ENCODE measurements around the gene MYOCD.
A peak's percentile ranks its signal among the peaks of the same experiment; 100 is the strongest.

The MYOCD gene

GRCh38 chr17:12644623-12645022 is 21.1 kb upstream of the MYOCD start:
- no peak for DNase-seq

DNA sequence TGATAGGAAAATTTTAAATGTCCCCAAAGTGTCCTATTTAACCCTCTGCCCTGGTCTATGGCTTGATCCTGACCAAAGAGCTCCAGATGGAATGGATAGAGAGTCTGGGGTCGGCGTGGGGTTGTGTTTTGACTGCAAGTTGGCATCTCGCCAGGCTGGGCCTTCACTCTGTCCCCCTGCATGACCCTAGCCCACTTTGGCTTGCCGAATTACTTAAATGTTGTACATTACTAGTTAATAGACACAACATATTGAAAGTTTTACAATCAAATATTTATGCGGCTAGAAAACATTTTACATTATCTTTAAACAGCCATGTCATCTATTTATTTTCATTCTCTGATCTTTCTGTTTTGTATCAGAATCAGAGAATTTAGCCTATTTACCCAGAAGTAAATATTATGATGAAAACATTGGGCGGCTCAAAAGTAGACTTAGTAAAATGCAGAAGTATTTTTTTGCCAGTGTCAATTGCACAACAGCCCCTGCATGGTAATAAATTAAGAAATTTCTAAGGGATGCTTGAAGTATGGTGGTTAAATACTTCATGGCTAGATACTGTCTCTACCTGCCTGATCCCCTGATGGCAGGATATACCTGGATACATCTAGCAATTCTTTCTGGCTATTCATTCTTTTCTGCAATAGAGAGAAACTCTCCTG is 18.8 kb upstream of the MYOCD start:
- DNase-seq: no peak

GRCh38 chr17:12648498-12648897 is 17.2 kb upstream of the MYOCD start:
- no peak for DNase-seq

DNA sequence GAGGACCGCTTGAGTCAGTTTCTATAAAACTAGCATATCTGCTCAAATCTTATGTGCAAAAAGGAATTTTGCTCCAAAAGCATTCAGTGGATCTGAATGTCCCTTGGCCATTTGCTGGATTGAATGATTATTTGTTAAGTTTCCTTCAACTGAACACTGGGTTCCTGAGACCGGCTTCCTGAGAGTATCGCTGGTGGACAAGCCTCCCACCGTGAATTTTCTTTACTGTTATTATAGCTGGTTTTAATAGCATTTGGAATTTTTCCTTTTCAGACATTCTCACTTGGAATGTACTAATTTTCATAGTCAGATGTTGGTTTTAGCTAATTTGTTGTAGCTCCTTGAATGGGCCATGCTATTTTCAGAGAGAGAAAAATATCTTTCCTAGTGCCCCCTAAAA is 9.8 kb upstream of the MYOCD start:
- DNase-seq: no peak

GRCh38 chr17:12656354-12656753 is 9.3 kb upstream of the MYOCD start:
- DNase-seq: no peak

DNA sequence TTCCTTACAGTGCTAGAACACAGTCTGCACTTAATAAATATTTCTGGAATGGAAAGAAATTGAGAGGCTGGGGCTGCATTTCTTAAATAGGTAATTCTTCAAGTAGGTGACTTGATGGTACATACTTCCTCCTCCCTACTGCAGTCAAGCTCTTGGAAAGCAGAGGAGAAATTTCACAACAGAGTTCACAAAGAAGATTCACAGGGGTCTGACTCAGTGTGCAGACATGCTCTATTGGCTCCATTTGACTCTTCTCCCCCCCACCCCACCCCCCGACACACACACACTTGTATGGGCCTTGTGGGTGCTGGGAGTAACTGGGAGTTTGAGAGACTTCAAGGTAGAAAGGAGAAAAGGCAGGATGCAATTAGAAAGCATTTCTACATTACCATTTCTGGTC is 6.2 kb upstream of the MYOCD start:
- no peak for DNase-seq

DNA sequence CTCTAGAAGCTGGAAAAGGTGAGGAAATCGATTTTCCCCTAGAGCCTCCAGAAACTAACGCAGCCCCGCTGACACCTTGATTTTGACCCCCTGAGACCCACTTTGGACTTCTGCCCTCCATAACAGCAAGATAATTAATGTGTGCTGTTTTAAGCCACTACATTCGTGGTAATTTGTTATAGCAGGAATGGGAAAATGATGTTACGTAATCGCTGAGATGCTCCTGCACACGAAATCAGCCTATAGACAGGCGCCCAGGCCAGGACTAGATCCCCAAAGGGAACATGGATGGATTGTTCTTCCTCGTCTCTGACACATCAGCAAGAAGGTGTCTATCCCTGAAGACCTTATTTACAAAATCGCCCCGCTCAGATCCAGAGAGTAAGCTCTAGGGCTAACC is 1.4 kb upstream of the MYOCD start:
- no peak for DNase-seq

GRCh38 chr17:12664894-12665262 is 812 bp upstream of the MYOCD start:
- DNase-seq: no peak

GRCh38 chr17:12666718-12667117 is 1.0 kb downstream of the MYOCD start:
- no peak for DNase-seq

GRCh38 chr17:12667299-12667958 is 1.7 kb downstream of the MYOCD start:
- peak; percentile 6 for DNase-seq

GRCh38 chr17:12671906-12672305 is 6.2 kb downstream of the MYOCD start:
- no peak for DNase-seq

DNA sequence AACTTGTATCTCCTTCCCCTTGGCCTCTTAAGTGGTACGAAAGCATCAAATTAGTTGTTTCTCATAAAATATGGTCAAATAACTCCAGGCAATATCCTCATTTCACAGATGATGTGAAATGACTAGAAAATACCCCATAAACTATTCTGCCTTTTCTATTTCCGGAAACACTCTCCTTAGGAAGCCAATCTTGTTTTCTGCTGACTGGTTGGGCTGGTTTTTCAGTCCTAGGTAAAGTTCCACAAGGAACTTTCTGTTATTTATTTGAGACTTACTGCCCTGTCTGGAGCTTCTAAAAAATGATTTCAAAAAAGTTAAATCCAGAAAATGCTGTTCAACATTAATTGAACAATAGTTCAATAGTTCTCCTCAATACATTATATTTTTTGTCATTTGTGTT is 7.3 kb downstream of the MYOCD start:
- no peak for DNase-seq

DNA sequence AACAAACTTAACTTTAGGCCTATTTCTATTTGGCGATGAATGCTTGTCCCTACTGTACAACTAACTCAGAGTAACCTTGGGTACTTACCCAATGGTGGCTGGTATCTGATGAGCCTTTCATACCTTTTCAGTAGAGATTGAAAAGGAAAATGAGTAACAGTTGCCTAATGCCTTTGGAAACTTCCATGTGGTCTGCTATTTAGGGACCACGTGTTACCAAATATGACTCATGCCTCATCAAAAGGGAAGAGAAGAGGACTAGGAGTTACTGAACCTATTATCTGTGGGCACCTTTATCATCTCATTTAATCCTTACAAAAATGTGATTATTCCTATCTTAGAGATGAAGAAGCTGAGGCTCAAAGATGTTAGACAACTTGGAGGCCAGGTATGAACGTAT is 8.1 kb downstream of the MYOCD start:
- DNase-seq: no peak

DNA sequence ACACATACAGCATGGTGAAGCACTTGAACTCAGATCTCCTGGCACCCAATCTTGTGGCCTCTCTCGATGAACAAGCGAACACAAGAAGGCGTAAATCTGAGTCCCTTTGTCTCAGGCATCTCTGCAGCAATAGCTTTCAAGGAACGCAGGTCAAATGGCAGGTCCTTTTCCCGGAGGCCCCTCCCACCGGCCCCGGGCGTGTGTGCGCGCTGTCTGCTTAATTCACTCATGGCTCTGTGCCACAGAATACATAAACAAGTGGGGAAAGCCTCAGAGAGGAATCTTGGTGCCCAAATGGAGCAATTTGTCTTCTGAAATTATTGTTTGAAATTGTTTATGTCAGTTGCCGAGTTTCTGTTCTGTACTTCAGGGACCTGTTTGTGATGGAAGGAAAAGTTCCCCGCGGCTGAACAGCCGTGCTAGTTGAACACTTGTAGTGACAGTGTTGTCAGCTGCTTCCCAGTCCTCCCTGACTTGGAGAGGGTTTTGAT is 14.8 kb downstream of the MYOCD start:
- DNase-seq: no peak

DNA sequence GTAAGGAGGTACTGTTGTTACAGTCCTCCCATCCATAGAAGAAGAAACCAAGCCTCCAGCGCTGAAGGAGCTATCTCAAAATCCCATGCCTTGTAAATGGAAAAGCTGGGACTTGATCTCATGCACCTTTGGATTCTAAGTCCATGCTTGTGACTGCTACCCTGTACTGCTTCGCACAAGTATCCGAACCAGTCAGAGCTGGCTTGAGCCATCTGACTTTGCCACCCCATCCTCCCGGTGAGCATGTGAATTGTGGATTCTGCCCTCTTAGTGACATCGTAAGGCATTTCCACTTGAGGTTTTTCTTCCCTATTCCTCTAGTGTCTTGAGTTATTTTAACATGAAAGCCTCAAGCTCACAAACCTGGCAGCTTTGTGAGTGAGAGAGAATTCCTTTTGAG is 15.3 kb downstream of the MYOCD start:
- no peak for DNase-seq

GRCh38 chr17:12683299-12683698 is 17.6 kb downstream of the MYOCD start:
- DNase-seq: no peak

DNA sequence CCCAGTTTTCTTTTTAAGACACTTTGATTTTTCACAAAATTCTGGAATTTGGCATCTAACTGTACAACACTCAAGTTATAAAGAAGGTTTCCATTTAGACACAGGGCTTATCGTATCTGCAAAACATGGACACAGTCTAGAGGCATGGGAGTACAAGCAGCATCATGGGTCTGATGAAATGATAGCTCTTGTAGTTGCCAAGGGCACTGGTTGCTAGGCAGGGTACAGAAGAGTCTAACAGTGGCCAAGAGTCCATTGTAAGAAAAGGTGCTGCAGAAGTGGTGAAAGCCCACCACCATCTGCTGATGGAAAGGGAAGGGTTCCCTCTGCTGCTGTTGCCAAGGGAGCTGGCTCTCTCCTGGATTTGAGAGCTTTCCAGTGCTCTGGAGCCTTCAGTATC is 20.8 kb downstream of the MYOCD start:
- DNase-seq: no peak

DNA sequence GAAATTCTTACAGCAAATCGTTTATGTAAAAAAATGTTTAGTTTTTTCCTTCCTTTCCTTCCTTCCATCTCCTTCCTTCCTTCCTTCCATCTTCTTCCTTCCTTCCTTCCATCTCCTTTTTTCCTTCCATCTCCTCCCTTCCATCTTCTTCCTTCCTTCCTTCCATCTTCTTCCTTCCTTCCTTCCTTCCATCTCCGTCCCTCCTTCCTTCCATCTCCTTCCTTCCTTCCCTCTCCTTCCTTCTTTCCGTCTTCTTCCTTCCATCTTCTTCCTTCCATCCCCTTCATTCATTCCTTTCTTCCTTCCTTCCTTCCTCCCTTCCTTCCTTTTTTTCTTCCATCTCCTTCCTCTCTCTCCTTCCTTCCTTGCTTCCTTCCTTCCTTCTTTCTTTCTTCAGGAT is 22.7 kb downstream of the MYOCD start:
- no peak for DNase-seq

GRCh38 chr17:12691173-12691572 is 25.5 kb downstream of the MYOCD start:
- DNase-seq: no peak

DNA sequence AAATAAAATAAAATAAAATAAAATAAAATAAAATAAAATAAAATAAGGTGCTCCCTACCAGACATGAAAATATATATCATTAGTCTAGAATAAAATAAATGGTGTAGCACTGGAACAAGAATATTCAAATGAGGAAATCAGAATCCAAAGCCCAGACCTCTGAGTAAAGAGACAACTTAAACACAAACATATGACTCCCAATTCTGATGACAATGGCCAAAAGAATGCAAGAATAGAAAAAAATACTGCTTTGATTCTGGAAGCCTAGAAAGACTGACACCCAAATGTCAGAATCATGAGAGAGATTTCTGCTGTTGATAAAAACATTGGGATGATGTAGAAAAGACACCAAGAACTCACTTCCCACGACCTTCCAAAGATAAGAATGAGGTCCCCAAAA is 27.9 kb downstream of the MYOCD start:
- no peak for DNase-seq

GRCh38 chr17:12706070-12706469 is 40.4 kb downstream of the MYOCD start:
- no peak for DNase-seq

GRCh38 chr17:12709063-12709462 is 43.4 kb downstream of the MYOCD start:
- DNase-seq: no peak

DNA sequence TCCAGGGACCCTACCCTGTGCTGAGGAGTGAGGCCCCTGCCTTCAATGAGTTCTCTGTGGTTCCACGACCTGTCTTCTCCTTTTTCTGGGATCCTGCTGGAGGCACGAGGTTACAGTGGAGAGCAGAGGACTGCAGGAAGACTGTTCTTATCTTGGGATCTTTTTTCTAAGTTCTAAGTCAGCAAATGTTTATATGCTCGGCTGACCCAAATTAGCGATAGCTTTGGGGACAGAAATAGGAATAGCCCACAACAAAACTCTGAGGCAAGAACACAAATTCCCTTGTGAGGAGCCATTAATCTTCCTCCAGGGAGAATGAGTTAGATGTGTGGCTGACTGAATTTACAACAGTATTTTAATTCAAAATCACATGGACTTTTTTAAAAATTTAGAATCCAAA is 46.7 kb downstream of the MYOCD start:
- no peak for DNase-seq

DNA sequence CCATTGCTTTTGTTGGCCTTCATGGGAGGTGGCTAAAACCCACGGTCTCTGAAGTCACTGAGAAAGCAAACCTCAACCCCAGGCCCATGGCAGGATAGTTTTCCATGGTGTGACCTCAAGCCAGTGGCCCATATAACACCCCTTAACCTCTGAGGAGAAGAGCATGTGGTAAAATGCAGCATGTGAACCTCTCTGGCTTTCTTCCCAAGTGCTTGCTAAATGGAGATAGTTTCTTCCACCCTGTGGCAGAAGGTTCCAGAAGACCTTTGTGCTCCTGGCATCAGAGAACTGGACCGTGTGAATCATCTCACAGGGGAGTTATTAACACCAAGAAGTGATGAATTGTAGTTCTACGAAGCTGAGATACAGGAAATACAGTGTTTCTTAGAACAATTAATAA is 47.3 kb downstream of the MYOCD start:
- no peak for DNase-seq

- no peak for DNase-seq
Measured at GRCh38 chr17:12719948-12720347, 54.3 kb downstream of the MYOCD start.
